ENCODE measurements around the gene ARPC5L. TPM values are rescaled to one million over a fixed set of nuclear protein-coding genes. Genes with fewer than 3 reads are reported as not detected.

The ARPC5L gene
- total and polyA plus RNA-seq, 12 donors = 26.6 to 74.9 (median 39.9) TPM

DNA sequence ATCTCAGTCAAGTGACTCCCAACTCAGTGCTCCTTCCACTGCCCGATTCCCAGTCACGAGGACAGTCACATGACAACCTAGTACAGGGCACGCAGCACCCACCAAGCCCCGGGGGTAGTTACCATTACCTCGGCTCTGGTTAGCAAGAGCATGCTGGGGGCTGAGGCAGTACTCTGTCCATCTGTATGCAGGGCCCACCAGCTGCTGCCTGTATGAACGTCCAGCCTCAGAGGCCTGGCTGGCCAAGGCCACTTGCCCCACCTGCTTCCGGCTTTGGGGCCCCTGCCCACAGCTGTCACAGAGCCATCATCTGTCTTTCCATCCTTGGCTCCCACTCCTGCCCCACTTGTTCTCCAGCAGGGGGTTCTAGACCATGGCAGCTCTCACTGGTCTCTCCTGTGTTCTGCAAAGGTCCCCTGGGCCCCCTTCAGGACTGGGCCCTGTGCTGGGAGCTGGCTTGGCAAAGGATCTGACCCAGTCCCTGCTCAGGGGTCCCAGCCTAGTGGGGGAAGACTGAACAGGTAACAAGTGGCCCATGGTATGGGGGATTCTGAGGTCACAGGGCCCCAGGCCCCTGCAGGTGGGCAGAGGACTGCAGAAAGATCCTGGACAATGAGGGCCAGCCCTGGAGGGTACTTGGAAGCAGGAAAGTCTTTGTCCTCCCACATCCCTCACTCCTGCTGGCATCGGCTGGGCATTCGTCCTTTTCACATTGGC lies 3.4 kb upstream of the ARPC5L start:
- ATAC-seq (no peak), DNase-seq (no peak)
- TF ChIP-seq, protein P1, sequence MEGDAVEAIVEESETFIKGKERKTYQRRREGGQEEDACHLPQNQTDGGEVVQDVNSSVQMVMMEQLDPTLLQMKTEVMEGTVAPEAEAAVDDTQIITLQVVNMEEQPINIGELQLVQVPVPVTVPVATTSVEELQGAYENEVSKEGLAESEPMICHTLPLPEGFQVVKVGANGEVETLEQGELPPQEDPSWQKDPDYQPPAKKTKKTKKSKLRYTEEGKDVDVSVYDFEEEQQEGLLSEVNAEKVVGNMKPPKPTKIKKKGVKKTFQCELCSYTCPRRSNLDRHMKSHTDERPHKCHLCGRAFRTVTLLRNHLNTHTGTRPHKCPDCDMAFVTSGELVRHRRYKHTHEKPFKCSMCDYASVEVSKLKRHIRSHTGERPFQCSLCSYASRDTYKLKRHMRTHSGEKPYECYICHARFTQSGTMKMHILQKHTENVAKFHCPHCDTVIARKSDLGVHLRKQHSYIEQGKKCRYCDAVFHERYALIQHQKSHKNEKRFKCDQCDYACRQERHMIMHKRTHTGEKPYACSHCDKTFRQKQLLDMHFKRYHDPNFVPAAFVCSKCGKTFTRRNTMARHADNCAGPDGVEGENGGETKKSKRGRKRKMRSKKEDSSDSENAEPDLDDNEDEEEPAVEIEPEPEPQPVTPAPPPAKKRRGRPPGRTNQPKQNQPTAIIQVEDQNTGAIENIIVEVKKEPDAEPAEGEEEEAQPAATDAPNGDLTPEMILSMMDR (IDR thresholded peaks at IDR 0.05) = no peak
- Histone ChIP-seq H3K27me3 (no peaks in the 10 kb centered on the region), H3K9me3 (no peaks in the 10 kb centered on the region), H3K4me3 (no peak overlapping the region), H3K36me3 (peaks cover 0 to 51% (median 36%) of the 10 kb centered on the region in 9 donors), H3K4me1 (peaks cover 9 to 43% (median 37%) of the 10 kb centered on the region in 9 donors), H3K27ac (no peak overlapping the region)
- intact Hi-C loops (cut with DNase I) = loop anchor here in 2 of 10 donors (10.0 kb wide), 2 partner anchors 286 to 516 kb away; partner anchors contain the start of gene SCAI (in 1 of the 2)
- 67 to 70% methylated on average over 9 of the region's 9 CpGs for WGBS, 2 donors

DNA sequence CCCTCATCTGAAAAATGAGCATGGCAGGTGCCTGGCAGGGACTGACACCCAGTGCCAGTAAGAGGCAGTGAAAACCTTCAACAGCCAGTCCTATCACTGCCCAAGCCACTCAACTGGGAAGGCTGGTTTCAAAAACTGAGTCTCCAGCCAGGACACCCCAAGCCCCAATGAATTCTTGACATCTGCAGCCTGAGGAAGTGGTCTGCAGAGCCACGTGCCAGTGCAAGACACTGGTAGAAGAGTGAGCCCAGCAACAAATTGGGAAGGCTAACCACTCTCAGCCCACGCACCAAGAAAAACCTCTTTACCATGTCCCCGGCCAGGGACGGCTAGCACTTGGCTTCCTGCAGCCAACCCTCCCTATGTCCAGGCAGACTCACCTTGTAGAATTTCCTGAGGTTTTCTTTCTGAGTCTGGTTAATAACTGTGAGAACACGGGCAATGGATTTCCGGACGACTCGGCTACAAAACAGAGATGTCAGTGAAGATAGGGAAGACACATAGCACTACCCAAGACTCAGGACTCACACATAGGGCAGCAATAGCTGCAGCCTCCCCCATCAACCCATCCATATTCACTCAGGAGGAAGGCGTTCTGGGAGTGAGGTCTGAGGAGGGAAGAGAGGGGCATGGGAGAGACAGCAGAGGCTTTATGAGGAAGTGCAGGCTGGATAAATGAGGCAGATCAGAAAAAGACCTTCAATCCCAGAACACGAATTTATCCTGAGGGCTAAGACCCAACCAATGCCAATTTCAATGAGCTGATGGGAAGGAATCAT lies 1.9 kb upstream of the ARPC5L start:
- no peaks in the 10 kb centered on the region for H3K9me3 ChIP-seq
- TF ChIP-seq, protein P1 (IDR thresholded peaks at IDR 0.05) = no peak
- peak overlapping the region in 1 of 10 donors; percentile 2 for H3K27ac ChIP-seq
- intact Hi-C loops (cut with DNase I) = loop anchor here in 2 of 10 donors (10.0 kb wide), 2 partner anchors 285 to 515 kb away; partner anchors contain the start of gene SCAI (in 1 of the 2)
- DNase-seq (no peak), ATAC-seq (no peak)
- H3K27me3 ChIP-seq = no peaks in the 10 kb centered on the region
- WGBS, 2 donors = 59 to 62% methylated on average over 10 of the region's 10 CpGs
- peak overlapping the region in 7 of 10 donors; percentile 75 to 100 (median 91) for H3K4me3 ChIP-seq
- H3K36me3 ChIP-seq = peaks cover 0 to 51% (median 36%) of the 10 kb centered on the region in 9 donors
- H3K4me1 ChIP-seq = peaks cover 9 to 42% (median 38%) of the 10 kb centered on the region in 9 donors

DNA sequence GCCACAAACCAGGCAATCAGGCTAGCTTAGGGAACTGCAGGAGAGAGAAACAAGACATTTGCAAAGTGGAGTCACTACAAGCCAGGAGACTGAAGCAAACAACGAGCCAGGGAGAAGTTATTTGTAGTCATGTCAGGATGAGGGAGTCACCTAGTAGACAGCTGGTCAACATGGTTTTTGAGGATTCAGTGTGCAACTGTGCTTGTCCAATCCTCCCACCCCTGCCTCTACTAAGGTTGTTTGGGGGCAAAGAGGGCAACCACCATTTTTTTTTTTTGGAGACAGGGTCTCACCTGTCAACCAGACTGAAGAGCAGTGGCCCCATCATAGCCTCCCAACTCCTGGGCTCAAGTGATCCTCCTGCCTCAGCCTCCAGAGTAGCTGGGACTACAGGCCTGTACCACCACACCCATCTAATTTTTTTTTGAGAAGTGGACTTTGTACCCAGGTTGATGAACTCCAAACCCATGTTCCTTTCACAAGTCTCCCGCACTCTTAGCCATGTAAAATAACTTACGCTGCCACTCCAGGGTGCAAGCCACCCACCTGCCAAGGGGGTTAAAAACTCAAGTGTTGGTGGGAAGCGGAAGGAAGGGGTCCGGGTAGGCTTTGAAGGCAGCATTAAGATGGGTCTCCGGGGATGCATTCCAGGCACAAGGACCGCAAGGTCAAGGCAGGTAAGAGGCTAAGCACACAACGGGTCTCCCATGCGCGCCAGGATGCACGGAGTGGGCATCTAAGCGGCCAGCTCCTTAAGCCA lies 1.2 kb upstream of the ARPC5L start:
- DNase-seq = no peak
- no peak for ATAC-seq
- Histone ChIP-seq H3K4me1 (peaks cover 9 to 42% (median 38%) of the 10 kb centered on the region in 9 donors), H3K27ac (peak overlapping the region in 9 of 10 donors; percentile 84 to 98 (median 89)), H3K9me3 (no peaks in the 10 kb centered on the region), H3K36me3 (peaks cover 0 to 51% (median 36%) of the 10 kb centered on the region in 9 donors), H3K4me3 (peak overlapping the region; percentile 75 to 100 (median 90)), H3K27me3 (no peaks in the 10 kb centered on the region)
- intact Hi-C loops (cut with DNase I) = no loop called here
- 11 to 12% methylated on average over 11 to 12 of the region's 12 CpGs for WGBS, 2 donors
- TF ChIP-seq, protein P1 (IDR thresholded peaks at IDR 0.05) = no peak
